Common myeloid progenitor, CD34-positive (primary cell): ENCODE results near the gene WHAMM.

Source experiments
- CTCF ChIA-PET: fragments of 350-600 bp; sonication (Branson Sonifier 250); formaldehyde crosslinking; loops from one replicate; lab custom pipeline; 2021; ENCODE audit warnings: antibody characterized with exemption; lab: Charles Lee
- POLR2A ChIA-PET: fragments of 350-600 bp; sonication (Branson Sonifier 250); formaldehyde crosslinking; loops from one replicate; lab custom pipeline; 2021; ENCODE audit warnings: antibody characterized with exemption; lab: Charles Lee
- DNase-seq, 3 donors: peaks; one replicate each; pipeline versions ENCODE4 v3.0.0 to v3.0.0-alpha.2; 2013
- H3K27ac ChIP-seq, 2 experiments: 1 replicate in 1 of 2; 2 replicates in 1 of 2; pipeline ENCODE4 v1.7.0; 2013; ENCODE audit warnings: inconsistent platforms in 2 of 2, low read length in 2 of 2, mild to moderate bottlenecking in 2 of 2, low read depth in 1 of 2, moderate library complexity in 1 of 2; ENCODE audit not compliant: severe bottlenecking in 2 of 2, insufficient read depth in 1 of 2, poor library complexity in 1 of 2
- H3K27me3 ChIP-seq, 5 experiments: replicated peaks in 2 of 5; 1 replicate in 3 of 5; 2 replicates in 2 of 5; pipeline versions ENCODE4 v1.6.1 to v1.7.0; 2013; ENCODE audit warnings: low read length in 4 of 5, mild to moderate bottlenecking in 2 of 5, moderate library complexity in 2 of 5, inconsistent platforms in 1 of 5; ENCODE audit not compliant: insufficient read depth in 5 of 5, control insufficient read depth in 4 of 5
- H3K36me3 ChIP-seq, 4 experiments: 1 replicate in 2 of 4; 2 replicates in 2 of 4; pipeline versions ENCODE4 v1.6.1 to v1.7.0; 2013; ENCODE audit warnings: low read length in 3 of 4, control low read depth in 1 of 4, mild to moderate bottlenecking in 1 of 4; ENCODE audit not compliant: control insufficient read depth in 4 of 4, insufficient read depth in 4 of 4
- H3K4me1 ChIP-seq, 4 experiments: 1 replicate in 3 of 4; 2 replicates in 1 of 4; pipeline versions ENCODE4 v1.6.1 to v1.7.1; 2013; ENCODE audit warnings: low read length in 3 of 4, mild to moderate bottlenecking in 3 of 4, control low read depth in 1 of 4, inconsistent platforms in 1 of 4, moderate library complexity in 1 of 4; ENCODE audit not compliant: control insufficient read depth in 4 of 4, insufficient read depth in 4 of 4; ENCODE audit errors: control extremely low read depth in 1 of 4
- H3K4me3 ChIP-seq, 7 experiments: 1 replicate in 4 of 7; 2 replicates in 3 of 7; pipeline versions ENCODE4 v1.5.1 to v1.7.0; 2013; ENCODE audit warnings: mild to moderate bottlenecking in 7 of 7, low read length in 6 of 7, moderate library complexity in 6 of 7, inconsistent platforms in 2 of 7, low read depth in 2 of 7, control low read depth in 1 of 7; ENCODE audit not compliant: insufficient read depth in 4 of 7, control insufficient read depth in 1 of 7; ENCODE audit errors: extremely low read depth in 1 of 7
- H3K9me3 ChIP-seq, 5 experiments: 1 replicate in 4 of 5; 2 replicates in 1 of 5; pipeline versions ENCODE4 v1.6.1 to v1.7.1; 2013; ENCODE audit warnings: low read length in 4 of 5, mild to moderate bottlenecking in 2 of 5, inconsistent platforms in 1 of 5, low read depth in 1 of 5, moderate library complexity in 1 of 5; ENCODE audit not compliant: control insufficient read depth in 4 of 5, insufficient read depth in 2 of 5; ENCODE audit errors: control extremely low read depth in 1 of 5
- WGBS: methylation state at CpG from one replicate; pipeline ENCODE4 v1.1.5; 2013; ENCODE audit not compliant: insufficient coverage; 5-methylcytosine and 5-hydroxymethylcytosine counted together

WHAMM gene

GRCh38 chr15:82803793-82804574 lies 5.4 kb upstream of the WHAMM start:
- CTCF ChIA-PET: interaction anchor here (1.1 to 1.7 kb wide), 3 partner anchors 44 to 154 kb away, joined by 3 read pairs; no protein-coding TSS in a partner anchor
- no peaks in the 10 kb centered on the region for H3K9me3 ChIP-seq
- no peak for DNase-seq
- H3K27me3 ChIP-seq: no peaks in the 10 kb centered on the region
- peaks cover 6 to 22% (median 12%) of the 10 kb centered on the region in 4 experiments for H3K4me1 ChIP-seq
- H3K27ac ChIP-seq: no peak overlapping the region
- H3K4me3 ChIP-seq: no peak overlapping the region
- 92% methylated on average over 2 of the region's 2 CpGs for WGBS
- H3K36me3 ChIP-seq: no peaks in the 10 kb centered on the region
- POLR2A ChIA-PET: no interaction called here

GRCh38 chr15:82804575-82804949 lies 4.9 kb upstream of the WHAMM start:
- WGBS: 83% methylated on average over 1 of the region's 1 CpG
- CTCF ChIA-PET: interaction anchor here (1.1 to 1.2 kb wide), 2 partner anchors 139 to 155 kb away, joined by 3 read pairs; no protein-coding TSS in a partner anchor
- Histone ChIP-seq H3K27ac (no peak overlapping the region), H3K27me3 (no peaks in the 10 kb centered on the region), H3K9me3 (no peaks in the 10 kb centered on the region), H3K4me3 (no peak overlapping the region), H3K36me3 (no peaks in the 10 kb centered on the region), H3K4me1 (peaks cover 6 to 24% (median 13%) of the 10 kb centered on the region in 4 experiments)
- peak in 1 of 3 donors; percentile 10 for DNase-seq
- POLR2A ChIA-PET: no interaction called here

- POLR2A ChIA-PET: no interaction called here
- Histone ChIP-seq H3K36me3 (no peaks in the 10 kb centered on the region), H3K4me1 (peaks cover 6 to 28% (median 17%) of the 10 kb centered on the region in 4 experiments), H3K27ac (no peak within 1 kb of the TSS), H3K27me3 (no peaks in the 10 kb centered on the region), H3K4me3 (no peak within 1 kb of the TSS), H3K9me3 (no peaks in the 10 kb centered on the region)
- peak; percentile 17 to 44 (median 19) for DNase-seq
- WGBS: 83% methylated on average over 1 of the region's 2 CpGs
- CTCF ChIA-PET: no interaction called here
These were observed 3.4 kb upstream of the WHAMM start, which contains the start of gene FSD2 for GRCh38 chr15:82805994-82806406. Gene FSD2, minus strand, starts transcription at chr15:82806069. Its CDS starts 18,679 bp downstream, at chr15:82787390.

GRCh38 chr15:82807920-82808633 lies 1.4 kb upstream of the WHAMM start:
- 97% methylated on average over 3 of the region's 11 CpGs for WGBS
- no peak for DNase-seq
- no peaks in the 10 kb centered on the region for H3K27me3 ChIP-seq
- H3K4me1 ChIP-seq: peaks cover 0 to 25% (median 14%) of the 10 kb centered on the region in 4 experiments
- no peak overlapping the region for H3K27ac ChIP-seq
- H3K9me3 ChIP-seq: no peaks in the 10 kb centered on the region
- H3K36me3 ChIP-seq: peaks cover 0 to 3% (median 2%) of the 10 kb centered on the region in 4 experiments
- ChIA-PET CTCF (interaction anchor here (1.4 kb wide), 1 partner anchor 11 kb away, joined by 3 read pairs; no protein-coding TSS in a partner anchor), POLR2A (no interaction called here)
- H3K4me3 ChIP-seq: no peak overlapping the region

GRCh38 chr15:82808634-82809041 lies 790 bp upstream of the WHAMM start:
- POLR2A ChIA-PET: no interaction called here
- H3K9me3 ChIP-seq: no peaks in the 10 kb centered on the region
- peak in 2 of 3 donors; percentile 6 to 24 for DNase-seq
- peaks cover 0 to 25% (median 14%) of the 10 kb centered on the region in 4 experiments for H3K4me1 ChIP-seq
- peak overlapping the region in 1 of 2 experiments; percentile 98 for H3K27ac ChIP-seq
- CTCF ChIA-PET: no interaction called here
- 93% methylated on average over 8 of the region's 9 CpGs for WGBS
- H3K36me3 ChIP-seq: peaks cover under 1 to 6% (median 3%) of the 10 kb centered on the region in 4 experiments
- no peak overlapping the region for H3K4me3 ChIP-seq
- H3K27me3 ChIP-seq: no peaks in the 10 kb centered on the region

- peak overlapping the region; percentile 74 to 97 (median 93) for H3K4me3 ChIP-seq
- peak overlapping the region; percentile 92 to 98 for H3K27ac ChIP-seq
- no peaks in the 10 kb centered on the region for H3K9me3 ChIP-seq
- DNase-seq: peak; percentile 8 to 49 (median 39)
- WGBS: 0% methylated on average over 60 of the region's 81 CpGs
- ChIA-PET CTCF (interaction anchor here (0.8 to 1.3 kb wide), 4 partner anchors 12 to 194 kb away, joined by 3 to 5 read pairs (median 3); no protein-coding TSS in a partner anchor), POLR2A (interaction anchor here (1.0 to 1.1 kb wide), 2 partner anchors 60 to 204 kb away, joined by 3 read pairs; no protein-coding TSS in a partner anchor)
- H3K4me1 ChIP-seq: peaks cover 0 to 25% (median 14%) of the 10 kb centered on the region in 4 experiments
- H3K27me3 ChIP-seq: no peaks in the 10 kb centered on the region
- H3K36me3 ChIP-seq: peaks cover 3 to 12% (median 8%) of the 10 kb centered on the region in 4 experiments
These were observed 847 bp downstream of the WHAMM start for GRCh38 chr15:82810061-82810889.
